ENCODE results near the gene A3GALT2. TPM values are rescaled to one million over a fixed set of nuclear protein-coding genes. Genes with fewer than 3 reads are reported as not detected.

Gene A3GALT2
- total and polyA plus RNA-seq, 5 experiments from 2014 or later, result not detected

DNA sequence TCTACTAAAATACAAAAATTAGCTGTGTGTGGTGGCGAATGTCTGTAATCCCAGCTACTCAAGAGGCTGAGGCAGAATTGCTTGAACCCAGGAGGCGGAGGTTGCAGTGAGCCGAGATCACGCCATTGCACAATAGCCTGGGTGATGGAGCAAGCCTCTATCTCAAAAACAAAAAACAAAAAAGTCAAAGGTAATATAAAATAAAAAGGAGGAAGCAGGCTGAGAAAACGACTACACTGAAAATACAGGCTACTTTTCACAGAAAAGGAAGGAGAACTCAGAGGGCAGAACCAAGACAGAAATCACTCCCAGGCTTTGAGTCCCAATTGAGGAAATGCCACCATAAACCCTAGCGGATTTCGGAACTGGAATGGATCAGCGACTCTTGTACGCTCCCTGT, 5.9 kb upstream of the A3GALT2 start:
- ATAC-seq, result no peak
- H3K4me3 Mint-ChIP-seq, result no peak overlapping the region
- H3K27ac Mint-ChIP-seq, result peak overlapping the region in 1 of 10 donors; percentile 28
- no peaks in the 10 kb centered on the region for H3K9me3 Mint-ChIP-seq
- DNase-seq, result no peak
- H3K27me3 Mint-ChIP-seq, result no peaks in the 10 kb centered on the region
- H3K36me3 Mint-ChIP-seq, result peaks cover 7 to 84% (median 28%) of the 10 kb centered on the region in 3 donors
- POLR2A ChIA-PET, result interaction anchor here (0.5 kb wide), 1 partner anchor 25 kb away, joined by 4 read pairs; no protein-coding TSS in a partner anchor
- H3K4me1 Mint-ChIP-seq, result no peaks in the 10 kb centered on the region

DNA sequence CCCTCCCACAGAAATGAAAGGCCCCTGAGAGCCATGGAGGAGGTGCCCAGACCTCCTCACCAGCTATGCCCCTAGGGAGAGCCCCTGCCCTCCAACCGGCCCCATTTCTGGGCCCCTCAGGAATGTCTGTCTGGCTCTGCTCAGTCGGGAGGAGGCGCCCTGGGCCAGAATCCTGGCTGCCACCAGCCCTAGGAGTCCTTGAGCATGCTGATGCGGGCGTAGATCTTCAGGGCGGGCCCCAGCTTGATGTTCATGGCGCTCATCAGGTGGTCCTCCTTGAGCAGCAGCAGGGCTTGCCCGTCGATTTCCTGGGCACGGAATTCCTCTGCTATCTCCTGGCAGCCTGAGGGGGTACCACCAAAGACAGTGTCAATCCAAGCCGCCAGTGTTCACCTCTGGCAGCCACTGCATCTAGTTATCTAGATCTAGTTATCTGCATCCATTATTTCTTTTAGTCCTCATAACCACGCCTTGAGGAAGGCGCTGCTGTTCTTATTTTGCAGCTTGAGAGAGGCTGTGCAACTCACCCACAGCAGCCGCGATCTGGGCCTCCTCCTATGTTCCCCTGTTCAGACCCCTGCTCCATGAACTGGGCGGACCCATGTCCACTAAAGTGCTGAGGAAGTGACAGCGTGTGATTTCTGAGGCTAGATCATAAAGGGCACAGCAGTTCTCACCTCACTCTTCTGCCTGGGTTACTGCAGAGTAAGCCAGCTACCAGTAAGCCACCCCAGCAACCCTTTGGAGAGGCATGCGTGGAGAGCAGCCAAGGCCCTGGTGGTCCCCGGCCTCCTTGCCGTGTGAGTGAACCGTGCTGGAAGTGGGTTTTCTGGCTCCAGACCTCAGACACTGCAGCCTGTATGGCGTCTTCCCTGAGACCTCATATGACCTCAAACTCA, 4.0 kb upstream of the A3GALT2 start:
- Mint-ChIP-seq H3K27ac (peak overlapping the region in 2 of 10 donors; percentile 9 to 15), H3K4me1 (no peaks in the 10 kb centered on the region), H3K4me3 (no peak overlapping the region), H3K9me3 (no peaks in the 10 kb centered on the region), H3K27me3 (no peaks in the 10 kb centered on the region), H3K36me3 (peaks cover 7 to 65% (median 21%) of the 10 kb centered on the region in 3 donors)
- DNase-seq (peak in 1 of 10 donors; percentile 10), ATAC-seq (no peak)
- POLR2A ChIA-PET, result interaction anchor here (0.6 kb wide), 1 partner anchor 11 kb away, joined by 3 read pairs; no protein-coding TSS in a partner anchor

DNA sequence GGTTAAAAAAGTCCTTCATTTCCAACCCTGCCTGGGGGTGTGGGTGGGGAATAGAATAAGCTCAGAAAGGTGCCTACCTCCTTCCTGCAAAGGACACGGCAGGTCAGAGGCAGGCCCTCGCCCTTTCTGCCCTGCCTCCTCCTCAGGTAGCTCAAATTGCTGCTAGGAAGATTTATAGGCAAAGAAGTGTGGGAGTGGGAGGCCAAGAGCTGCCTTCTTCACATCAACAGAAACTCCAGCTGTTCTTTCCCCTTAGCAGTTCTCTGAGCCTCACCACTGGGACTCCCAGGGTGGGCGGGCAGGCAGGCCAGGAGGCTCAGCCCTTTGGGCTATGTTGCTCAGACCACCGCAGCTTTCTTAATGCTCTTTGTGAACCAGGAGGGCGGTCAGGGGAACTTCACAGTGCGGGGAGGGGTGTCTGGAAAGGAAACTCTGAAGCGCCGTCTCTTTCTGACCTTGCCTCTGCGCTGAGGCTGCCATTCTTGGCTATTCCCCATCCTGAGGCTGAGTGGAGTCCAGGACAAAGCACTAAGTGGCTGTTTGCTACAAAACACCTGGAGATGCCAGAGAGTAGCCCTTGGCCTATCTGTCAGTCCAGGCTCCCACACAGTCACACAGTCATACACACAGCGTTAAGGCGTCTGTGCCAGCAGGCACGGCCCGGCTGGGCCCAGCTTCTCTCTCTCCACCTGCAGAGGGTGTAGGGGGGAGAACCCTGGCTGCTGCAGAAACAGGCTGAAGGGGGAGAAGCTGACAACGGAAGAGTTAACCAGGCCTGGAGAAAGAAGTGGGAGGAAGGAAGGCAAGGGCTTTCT, 3.0 kb upstream of the A3GALT2 start:
- DNase-seq (peak in 1 of 10 donors; percentile 42), ATAC-seq (no peak)
- Mint-ChIP-seq H3K36me3 (peaks cover 7 to 54% (median 14%) of the 10 kb centered on the region in 3 donors), H3K27me3 (no peaks in the 10 kb centered on the region), H3K9me3 (no peaks in the 10 kb centered on the region), H3K4me3 (no peak overlapping the region), H3K4me1 (no peaks in the 10 kb centered on the region), H3K27ac (peak overlapping the region in 2 of 10 donors; percentile 51 to 53)
- POLR2A ChIA-PET, result interaction anchor here (0.6 kb wide), 1 partner anchor 12 kb away, joined by 3 read pairs; no protein-coding TSS in a partner anchor

DNA sequence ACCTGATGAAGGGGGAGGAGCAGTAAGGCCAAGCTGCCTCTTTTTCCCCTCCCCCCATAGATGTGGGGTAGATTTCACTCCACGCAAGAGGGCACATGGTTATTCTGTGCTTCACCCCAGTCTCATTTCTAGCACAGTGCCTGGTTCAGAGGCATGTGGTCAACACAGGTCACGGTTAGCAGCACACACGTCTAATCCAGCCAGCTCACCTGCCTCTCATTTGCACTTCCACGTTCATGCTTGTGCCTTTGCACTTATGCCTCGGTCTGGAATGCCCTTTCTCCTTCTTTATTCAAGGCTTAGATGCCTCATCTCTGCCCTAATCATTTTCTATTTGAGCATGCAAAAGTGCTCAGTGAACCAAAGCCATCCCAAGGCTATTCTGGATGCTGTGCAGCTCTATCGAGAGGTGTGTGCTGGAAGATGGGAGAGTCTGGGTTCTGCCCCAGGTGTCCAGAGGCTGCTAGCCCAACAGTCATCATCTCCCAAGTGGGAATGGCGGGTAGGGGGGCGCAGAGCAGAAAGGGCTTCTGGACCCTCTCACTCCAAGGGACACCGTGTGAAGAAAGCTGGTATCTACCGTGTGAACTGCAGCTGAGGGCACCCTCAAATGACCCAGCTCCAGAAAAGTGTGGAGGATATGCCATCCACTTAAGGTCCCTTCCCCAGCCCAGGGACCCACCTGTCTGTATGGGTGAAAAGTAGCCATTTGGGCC, 2.1 kb upstream of the A3GALT2 start:
- no peaks in the 10 kb centered on the region for H3K9me3 Mint-ChIP-seq
- H3K4me3 Mint-ChIP-seq, result no peak overlapping the region
- ATAC-seq (no peak), DNase-seq (no peak)
- H3K27ac Mint-ChIP-seq, result peak overlapping the region in 1 of 10 donors; percentile 25
- H3K36me3 Mint-ChIP-seq, result peaks cover 7 to 46% (median 8%) of the 10 kb centered on the region in 3 donors
- POLR2A ChIA-PET, result no interaction called here
- H3K4me1 Mint-ChIP-seq, result no peaks in the 10 kb centered on the region
- H3K27me3 Mint-ChIP-seq, result no peaks in the 10 kb centered on the region

DNA sequence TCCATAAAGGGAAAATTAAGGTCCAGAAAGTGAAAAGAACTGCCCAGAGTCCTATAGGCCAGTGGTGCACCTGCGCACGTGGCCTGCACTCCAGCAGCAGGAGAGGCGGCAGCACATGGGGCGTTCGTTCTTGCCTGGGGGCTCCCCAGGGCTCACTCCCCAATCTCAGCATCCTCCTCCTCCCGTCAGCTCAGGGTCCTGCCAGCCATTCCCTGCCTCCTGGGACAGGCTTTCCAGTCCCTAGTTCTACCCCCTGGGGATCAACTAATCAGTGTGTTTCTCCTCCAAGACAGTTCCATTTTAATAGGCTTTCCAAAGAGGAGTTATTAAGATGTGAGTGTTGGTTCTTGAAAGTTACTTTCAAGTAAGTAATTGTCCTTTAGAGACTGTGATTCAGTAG, 1.2 kb upstream of the A3GALT2 start:
- H3K27me3 Mint-ChIP-seq, result no peaks in the 10 kb centered on the region
- DNase-seq (peak in 1 of 10 donors; percentile 30), ATAC-seq (no peak)
- POLR2A ChIA-PET, result no interaction called here
- H3K4me1 Mint-ChIP-seq, result no peaks in the 10 kb centered on the region
- H3K36me3 Mint-ChIP-seq, result peaks cover 7 to 37% (median 8%) of the 10 kb centered on the region in 3 donors
- H3K27ac Mint-ChIP-seq, result no peak overlapping the region
- H3K4me3 Mint-ChIP-seq, result no peak overlapping the region
- no peaks in the 10 kb centered on the region for H3K9me3 Mint-ChIP-seq

DNA sequence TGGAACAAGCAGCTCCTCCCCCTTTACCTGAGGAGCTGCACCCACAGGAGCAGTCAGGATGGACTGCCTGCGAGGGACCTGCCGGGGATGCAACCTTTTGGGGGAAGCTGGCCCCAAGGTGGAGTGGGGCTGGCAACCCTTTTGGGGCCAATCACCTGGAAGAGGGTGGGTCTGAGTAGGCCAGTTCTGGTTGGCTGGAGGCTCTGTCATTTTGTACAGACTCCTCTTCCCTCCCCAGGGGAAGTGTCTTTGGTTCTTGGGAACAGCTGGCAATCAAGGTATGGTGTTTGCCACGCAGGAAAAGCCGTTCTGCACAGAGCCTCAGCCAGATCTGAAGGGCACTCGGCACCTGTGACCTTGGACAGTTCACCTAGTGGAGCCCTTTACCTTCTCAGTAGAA, 280 bp upstream of the A3GALT2 start:
- DNase-seq (peak in 1 of 10 donors; percentile 37), ATAC-seq (no peak)
- Mint-ChIP-seq H3K4me1 (no peaks in the 10 kb centered on the region), H3K27me3 (no peaks in the 10 kb centered on the region), H3K9me3 (no peaks in the 10 kb centered on the region), H3K4me3 (no peak overlapping the region), H3K36me3 (peaks cover 7 to 27% (median 8%) of the 10 kb centered on the region in 3 donors), H3K27ac (no peak overlapping the region)
- POLR2A ChIA-PET, result no interaction called here

DNA sequence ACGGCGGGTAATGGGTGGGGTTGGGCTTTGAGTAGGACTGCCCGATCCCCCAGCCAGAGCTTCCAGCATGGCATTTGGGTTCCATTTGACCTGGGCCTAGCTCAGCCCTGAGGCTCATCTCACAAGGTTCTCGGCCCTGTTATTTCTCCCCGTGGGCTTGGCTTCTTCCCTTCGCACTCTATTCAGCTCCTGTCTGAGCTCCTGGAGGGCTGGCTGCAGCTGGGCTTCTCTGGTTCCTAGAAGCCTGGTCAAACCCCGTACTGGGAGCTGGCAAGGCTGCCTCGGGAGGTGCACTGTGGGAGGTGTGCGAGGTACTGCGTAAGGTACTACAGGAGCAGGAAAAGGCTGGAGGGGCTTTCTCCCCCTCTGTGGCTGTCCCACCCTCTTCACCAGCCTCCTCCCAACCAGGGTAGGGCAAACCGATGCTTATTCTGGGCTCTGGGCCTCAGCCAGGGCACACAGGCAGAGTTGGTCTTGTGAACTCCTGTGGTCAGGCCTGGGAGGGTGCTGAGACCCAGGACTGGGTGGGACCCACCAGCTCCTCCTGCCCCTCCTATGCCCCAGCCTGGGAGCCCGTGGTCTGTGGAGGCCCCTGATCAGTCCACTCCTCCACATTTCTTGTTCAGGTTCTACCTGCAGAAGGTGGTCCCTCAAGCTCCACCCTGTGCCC, 814 bp downstream of the A3GALT2 start:
- no peak overlapping the region for H3K4me3 Mint-ChIP-seq

DNA sequence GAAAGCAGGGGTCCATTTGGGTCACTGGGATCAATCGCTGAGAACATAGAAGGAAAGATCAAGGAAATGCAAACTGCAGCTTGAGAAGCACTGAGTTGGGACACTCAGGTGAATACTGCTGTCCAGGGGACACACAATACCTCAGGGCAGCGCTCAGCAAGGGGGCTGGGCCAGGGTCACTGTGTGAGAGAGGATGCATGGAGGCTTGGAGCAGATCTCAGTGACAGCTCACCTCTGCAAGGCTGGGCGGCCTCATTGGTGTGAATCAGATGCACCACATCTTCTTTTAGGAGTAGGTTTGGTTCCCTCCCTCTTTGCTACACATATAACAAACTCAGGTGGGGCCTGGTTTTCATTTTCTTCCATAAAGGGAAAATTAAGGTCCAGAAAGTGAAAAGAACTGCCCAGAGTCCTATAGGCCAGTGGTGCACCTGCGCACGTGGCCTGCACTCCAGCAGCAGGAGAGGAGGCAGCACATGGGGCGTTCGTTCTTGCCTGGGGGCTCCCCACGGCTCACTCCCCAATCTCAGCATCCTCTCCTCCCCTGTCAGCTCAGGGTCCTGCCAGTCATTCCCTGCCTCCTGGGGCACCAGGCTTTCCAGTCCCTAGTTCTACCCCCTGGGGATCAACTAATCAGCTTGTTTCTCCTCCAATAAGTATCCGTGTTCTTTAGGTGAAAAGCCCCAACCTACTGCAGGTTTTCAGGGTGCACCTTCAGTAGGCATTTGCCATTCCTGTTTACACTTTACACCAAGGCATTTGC, 1.5 kb downstream of the A3GALT2 start:
- Mint-ChIP-seq H3K27me3 (peaks cover 0 to 4% (median 0%) of the 10 kb centered on the region in 5 donors), H3K4me1 (peaks cover 0 to 6% (median 6%) of the 10 kb centered on the region in 4 donors), H3K4me3 (no peak overlapping the region), H3K36me3 (peaks cover 0 to 11% (median 1%) of the 10 kb centered on the region in 3 donors), H3K27ac (peak overlapping the region in 2 of 10 donors; percentile 3 to 28), H3K9me3 (no peaks in the 10 kb centered on the region)
- POLR2A ChIA-PET, result no interaction called here
- DNase-seq (peak in 1 of 10 donors; percentile 14), ATAC-seq (no peak)

More for the DNA sequence above, 814 bp downstream of the A3GALT2 start:
- no peak overlapping the region for H3K27ac Mint-ChIP-seq
- no peaks in the 10 kb centered on the region for H3K27me3 Mint-ChIP-seq
- H3K9me3 Mint-ChIP-seq, result no peaks in the 10 kb centered on the region
- ATAC-seq (no peak), DNase-seq (peak in 1 of 10 donors; percentile 45)
- peaks cover 0 to 18% (median 1%) of the 10 kb centered on the region in 3 donors for H3K36me3 Mint-ChIP-seq
- peaks cover 0 to 6% (median 6%) of the 10 kb centered on the region in 4 donors for H3K4me1 Mint-ChIP-seq
- POLR2A ChIA-PET, result no interaction called here

DNA sequence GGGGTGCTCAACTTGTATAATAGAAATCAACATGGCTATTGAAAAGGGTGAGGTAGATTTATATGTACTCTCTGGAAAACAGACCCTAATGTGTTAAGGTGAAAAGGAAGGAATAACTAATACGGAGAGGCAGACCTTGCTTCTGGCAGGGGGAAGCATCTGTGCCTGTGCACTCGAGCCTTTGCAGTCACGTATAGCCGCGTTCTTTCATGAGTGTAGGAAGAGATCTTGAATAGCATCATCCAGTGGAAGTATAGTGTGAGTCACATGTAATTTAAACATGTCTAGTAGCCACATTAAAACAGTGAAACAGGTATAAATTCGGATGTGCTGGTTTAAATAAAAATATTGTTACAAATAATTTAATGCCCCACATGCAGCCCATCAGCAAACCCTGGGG, 3.0 kb downstream of the A3GALT2 start:
- no peaks in the 10 kb centered on the region for H3K36me3 Mint-ChIP-seq
- peaks cover under 1 to 6% (median 6%) of the 10 kb centered on the region in 4 donors for H3K4me1 Mint-ChIP-seq
- H3K27ac Mint-ChIP-seq, result no peak overlapping the region
- DNase-seq, result no peak
- H3K4me3 Mint-ChIP-seq, result no peak overlapping the region
- no peaks in the 10 kb centered on the region for H3K9me3 Mint-ChIP-seq
- POLR2A ChIA-PET, result no interaction called here
- H3K27me3 Mint-ChIP-seq, result peaks cover 0 to 6% (median under 1%) of the 10 kb centered on the region in 5 donors
- ATAC-seq, result no peak

DNA sequence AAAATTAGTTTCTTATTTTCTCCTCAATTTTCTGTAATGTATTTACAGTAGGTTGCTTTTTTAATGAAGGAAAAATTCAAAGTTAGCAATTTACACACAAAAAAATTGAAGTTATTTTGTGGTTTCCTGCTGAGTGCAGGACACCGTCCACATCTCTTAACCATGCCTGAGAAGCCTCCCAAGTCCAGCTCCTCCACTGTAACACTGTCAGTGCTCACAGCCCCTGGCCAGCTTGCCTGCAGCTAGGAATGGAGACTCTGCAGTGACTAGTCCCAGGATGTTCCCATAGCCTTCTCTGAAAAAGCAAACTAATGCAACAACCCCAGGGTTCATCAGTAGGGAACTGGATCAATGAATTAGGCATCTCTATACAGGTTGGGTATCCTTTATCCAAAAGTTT, 3.5 kb downstream of the A3GALT2 start:
- peaks cover 2 to 6% (median 6%) of the 10 kb centered on the region in 4 donors for H3K4me1 Mint-ChIP-seq
- H3K27ac Mint-ChIP-seq, result no peak overlapping the region
- peaks cover 0 to 7% (median 2%) of the 10 kb centered on the region in 5 donors for H3K27me3 Mint-ChIP-seq
- H3K4me3 Mint-ChIP-seq, result no peak overlapping the region
- no peaks in the 10 kb centered on the region for H3K36me3 Mint-ChIP-seq
- no peak for ATAC-seq
- H3K9me3 Mint-ChIP-seq, result no peaks in the 10 kb centered on the region
- POLR2A ChIA-PET, result no interaction called here
- no peak for DNase-seq

DNA sequence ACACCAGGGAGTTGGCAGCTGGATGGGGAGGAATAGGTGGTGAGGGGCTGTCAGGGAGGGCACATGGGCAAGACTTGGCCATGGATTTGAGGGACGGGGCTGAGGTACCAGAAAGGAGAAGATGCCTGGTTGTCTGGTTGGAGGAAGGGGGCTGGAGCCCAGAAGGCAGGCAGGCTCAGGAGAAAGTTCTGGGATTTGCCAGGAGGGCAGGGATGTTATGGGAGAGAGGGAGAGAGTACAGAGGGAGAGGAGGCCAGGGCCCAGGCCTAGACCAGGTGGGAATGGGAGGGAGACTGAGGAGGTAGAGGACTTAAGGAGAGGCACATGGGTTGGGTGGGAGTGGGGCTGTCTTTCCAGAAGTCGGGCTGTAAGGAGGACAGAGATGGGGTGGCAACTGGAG, 4.3 kb downstream of the A3GALT2 start:
- H3K9me3 Mint-ChIP-seq, result no peaks in the 10 kb centered on the region
- no peaks in the 10 kb centered on the region for H3K36me3 Mint-ChIP-seq
- POLR2A ChIA-PET, result no interaction called here

More for the DNA sequence above, 4.3 kb downstream of the A3GALT2 start:
- Mint-ChIP-seq H3K27ac (peak overlapping the region in 3 of 10 donors; percentile 40 to 64 (median 41)), H3K4me3 (no peak overlapping the region), H3K27me3 (peaks cover 0 to 7% (median 5%) of the 10 kb centered on the region in 5 donors), H3K4me1 (peaks cover 2 to 6% (median 6%) of the 10 kb centered on the region in 4 donors)
- DNase-seq (no peak), ATAC-seq (no peak)

Data from naive thymus-derived CD8-positive, alpha-beta T cell (primary cell).